NCI-H1048 (cell line): Measurements from ENCODE around the gene IVNS1ABP.
"Not testable (repeated sequence)": the region's sequence is repeated elsewhere in the genome, so short reads cannot be mapped to it uniquely, and the experiment has no call there.

Experiments
- DNase-seq: peaks from one replicate; lab custom pipeline; 2025; lab: John Stamatoyannopoulos, UW

The IVNS1ABP gene

DNA sequence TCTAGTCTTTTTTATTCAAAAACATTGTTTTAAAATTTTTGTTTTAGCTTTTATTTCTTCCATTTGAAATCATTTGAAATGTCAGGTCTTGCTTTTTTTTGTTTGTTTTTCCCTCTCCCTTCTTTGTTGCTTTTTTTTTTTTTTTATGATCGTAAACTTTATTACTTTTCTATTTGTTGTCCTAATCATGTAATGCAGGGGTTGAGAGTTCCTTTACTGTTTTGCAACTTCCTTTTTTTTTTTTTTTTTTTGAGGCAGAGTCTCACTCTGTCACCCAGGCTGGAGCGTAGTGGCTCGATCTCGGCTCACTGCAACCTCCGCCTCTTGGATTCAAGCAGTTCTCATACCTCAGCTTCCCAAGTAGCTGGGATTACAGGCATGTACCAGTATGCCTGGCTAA lies 24.8 kb downstream of the IVNS1ABP start:
- no peak for DNase-seq

DNA sequence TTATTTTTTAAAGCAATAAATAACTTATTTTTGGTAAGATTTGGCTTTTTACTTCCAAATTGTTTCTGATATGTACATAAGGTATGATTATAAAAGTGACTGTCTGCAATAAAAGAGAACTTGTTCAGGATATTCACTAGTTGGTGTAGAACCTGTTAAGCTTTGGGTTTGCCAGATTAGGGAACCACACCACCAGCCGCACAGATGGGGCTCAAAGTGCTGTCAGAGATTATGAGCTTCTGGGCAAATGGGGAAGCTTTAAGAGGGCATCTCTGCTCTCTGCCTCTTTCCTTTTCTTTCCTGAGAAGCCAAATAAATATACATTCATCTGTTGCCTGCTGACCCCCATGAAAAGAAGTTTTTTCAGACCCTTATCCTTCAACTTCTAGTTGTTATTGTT lies 25.4 kb downstream of the IVNS1ABP start:
- DNase-seq, result no peak

DNA sequence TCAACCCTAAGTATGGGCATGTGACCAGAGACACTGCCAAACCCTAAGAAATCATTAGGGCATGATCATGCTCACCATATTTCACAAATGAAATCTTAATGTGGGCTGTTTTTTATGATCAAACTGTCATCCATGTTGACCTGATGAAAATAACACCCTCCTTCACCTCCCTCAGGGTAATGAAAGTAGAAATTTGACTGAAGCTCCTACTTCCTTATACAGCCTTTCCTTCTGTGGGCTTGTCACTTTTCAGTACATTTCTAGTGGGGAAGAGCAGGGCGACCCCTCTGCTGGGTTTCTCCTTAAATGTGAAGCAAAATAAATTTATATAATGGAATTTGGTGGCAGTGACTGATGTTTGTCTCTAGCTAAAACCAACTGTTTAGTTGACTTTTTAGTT lies 25.9 kb downstream of the IVNS1ABP start:
- no peak for DNase-seq

DNA sequence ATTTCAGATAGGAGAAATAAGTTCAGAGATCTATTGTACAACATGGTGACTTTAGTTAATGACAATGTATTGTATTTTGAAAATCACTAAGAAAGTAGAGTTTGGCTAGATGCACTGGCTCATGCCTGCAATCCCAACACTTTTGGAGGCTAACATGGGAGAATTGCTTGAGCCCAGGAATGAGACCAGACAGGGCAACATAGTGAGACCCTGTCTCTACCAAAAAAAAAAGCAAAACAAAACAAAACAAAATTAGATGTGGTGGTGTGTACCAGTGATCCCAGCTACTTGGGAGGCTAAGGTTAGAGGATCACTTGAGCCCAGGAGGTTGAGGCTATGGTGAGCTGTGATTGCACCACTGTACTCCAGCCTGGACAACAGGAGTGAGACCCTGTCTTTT lies 27.2 kb downstream of the IVNS1ABP start:
- no peak for DNase-seq

DNA sequence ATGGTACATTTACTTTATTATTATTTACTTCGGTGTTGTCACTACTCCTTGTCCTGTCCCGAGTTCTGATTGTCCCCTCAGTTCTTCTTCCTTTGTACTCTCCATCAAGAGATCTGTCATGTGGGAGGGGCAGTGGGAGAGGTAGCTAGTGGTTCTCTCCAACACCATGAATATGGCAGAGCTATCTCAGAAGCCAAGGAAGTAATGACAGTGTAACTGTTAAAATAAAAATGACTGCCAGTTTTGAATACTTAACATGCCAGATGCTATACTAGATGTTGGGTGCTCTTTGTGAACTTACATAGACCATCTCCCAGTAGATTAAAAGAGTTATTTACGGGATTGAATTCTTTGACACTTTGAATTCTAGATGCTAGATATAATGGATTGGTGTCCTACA lies 28.6 kb downstream of the IVNS1ABP start:
- DNase-seq, result no peak

DNA sequence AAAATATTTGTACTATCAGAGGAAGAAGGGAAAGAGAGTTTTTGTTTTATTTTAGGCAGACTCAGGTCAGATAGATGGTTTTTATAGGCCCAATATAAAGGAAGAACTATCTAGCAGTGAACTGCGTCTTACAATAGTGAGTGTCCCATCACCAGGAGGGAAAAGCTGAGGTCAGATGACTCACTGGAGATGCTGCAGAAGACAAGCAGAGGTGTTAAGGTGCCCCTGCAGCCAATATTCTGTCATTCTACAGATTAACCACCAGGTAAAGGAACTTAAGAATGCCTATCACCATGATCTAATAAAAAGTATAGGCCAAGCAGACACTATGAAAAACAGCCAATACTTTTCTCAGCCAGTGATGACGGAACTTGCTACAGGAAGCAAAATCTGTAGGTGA lies 29.6 kb downstream of the IVNS1ABP start:
- no peak for DNase-seq

DNA sequence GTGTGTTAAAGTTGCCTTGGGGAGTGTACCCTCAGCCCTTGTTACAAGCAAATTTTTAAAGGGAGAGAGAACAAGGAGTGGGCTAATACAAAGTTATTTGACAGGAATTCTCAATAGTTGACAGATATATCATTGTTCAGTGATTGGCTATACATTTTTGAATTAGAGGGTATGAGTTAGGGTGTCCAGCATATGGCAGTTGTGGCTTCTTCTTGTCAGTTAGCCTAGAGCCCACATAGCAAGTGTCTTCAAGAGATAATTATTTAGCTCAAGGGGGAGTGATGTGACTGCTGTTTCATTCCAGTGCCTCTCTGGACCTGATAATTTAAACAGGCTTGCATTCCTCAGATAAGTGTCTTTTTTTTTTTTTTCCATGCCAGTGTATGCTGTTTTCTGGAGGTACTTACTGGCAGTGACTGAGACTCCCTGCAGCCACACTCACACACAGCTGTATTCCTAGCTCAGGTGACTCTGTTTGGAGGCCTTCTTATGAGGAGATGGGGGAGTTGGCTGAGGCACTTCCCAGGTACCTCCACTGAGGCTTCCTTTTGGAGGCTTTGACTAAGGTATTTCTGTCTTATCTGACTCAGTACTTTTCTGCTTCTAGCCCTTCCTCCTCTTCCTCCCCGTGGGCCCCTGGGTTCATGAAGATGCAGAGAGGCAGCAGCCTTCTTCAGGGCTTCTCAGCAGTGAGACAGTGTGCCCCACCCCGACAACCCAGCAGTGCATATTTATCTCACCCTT lies 32.3 kb downstream of the IVNS1ABP start:
- no peak for DNase-seq

DNA sequence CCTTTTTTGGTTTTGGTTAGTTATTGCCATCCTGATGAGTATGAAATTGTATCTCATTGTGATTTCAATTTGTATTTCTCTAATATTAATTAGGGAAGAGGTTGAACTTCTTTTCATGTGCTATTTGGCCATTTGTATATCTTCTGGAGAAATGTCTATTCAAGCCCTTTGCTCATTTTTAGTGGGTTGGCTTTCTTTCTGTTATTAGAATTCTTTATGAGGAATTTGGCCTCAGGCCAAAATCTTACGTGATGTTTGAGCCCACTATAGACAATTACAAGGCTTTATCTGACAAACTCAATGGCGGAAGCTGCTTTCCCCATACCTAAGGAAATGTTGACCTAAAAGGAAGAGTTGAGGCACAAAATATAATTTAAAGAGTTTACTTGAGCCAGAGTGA lies 32.9 kb downstream of the IVNS1ABP start:
- no peak for DNase-seq

DNA sequence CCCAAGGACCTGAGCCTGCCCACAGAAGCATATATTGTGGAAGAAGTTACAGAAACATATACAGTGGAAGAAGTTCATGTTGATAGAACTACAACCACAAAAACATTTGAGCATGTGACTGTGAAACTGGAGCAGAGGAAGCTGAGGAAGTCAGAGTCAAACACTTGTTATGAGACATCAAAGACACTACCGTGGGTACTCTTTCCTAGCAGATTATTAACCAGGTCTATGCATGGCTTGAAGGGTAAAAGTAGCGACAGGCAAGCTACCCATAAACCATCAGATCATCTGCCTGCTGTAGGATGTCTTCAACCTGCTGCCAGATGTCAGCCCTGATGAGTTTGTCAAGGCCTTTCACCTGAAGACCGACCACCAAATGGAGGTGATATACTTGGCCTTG lies 35.8 kb downstream of the IVNS1ABP start:
- no peak for DNase-seq

DNA sequence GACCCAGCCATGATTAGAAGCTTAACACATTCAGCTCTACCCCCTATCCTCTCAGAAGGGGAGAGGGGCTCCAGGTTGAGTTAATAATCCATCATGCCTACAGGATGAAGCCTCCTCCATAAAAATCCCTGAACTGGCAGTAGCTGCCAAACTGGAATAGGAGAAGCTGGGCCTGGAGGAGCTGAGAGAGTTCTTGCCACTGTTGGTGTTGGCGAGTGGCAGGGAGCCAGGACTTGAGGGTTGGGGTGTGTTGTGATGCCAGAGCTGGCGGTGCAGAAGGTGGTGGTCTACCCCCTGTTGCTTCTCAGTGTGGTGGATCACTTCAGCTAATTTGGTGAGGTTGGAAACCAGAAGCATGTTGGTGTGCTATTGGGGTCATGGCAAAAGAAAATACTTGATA lies 36.5 kb downstream of the IVNS1ABP start:
- DNase-seq, result no peak

DNA sequence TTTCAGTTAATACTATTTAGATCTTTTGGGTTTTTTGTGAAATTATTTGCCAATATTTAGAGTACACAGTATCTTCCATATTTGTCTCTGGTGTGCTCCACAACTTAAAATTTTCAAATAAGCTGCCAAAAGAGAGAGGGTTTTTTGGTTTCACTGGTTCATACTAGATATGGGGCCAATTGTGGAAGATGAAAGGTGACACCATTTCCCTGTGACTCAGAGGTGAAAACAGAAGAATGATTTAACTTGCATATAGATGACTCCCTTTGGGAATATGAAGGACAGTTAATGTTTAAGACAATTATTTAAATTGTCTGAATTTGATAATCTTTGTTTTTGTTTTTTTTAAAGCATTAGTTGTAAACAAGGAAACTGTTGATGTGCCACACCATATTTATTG lies 37.5 kb downstream of the IVNS1ABP start:
- no peak for DNase-seq

DNA sequence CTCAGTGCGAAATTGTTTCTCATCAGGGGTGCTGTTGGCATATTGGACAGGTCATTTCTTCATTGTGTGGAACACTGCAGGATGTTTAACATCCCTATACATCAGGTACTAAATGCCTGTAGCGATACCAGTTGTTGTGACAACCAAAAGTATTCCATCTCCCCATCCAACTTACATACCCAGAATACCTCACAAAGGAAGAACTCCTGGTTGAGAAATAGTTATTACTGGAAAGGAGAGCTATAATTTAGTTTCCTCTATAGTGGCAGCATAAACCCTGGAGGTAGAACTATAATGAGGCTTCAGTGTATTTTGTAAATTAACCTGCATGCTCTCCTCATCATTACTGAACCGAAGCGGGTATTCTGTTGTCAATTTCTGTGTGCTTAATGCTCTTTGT lies 45.1 kb downstream of the IVNS1ABP start:
- DNase-seq, result no peak

DNA sequence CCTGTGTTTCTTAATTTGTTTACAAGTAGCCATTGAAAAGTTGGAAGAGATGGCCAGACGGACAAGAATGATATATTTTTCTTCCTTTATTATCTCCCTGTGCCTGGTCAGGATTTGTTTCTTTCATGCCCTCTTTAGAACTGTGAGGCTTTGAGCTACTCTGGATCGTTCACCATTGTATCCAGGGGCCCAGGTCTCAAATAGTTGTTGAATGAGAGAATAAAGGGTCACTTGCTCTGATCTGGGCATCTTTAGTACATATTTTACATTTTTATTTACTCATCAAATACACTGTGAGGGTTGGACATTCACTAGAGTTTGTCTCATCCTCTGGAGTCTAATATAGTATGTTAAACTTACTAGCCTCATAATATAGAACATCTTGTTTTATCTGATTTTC lies 48.7 kb downstream of the IVNS1ABP start:
- no peak for DNase-seq

DNA sequence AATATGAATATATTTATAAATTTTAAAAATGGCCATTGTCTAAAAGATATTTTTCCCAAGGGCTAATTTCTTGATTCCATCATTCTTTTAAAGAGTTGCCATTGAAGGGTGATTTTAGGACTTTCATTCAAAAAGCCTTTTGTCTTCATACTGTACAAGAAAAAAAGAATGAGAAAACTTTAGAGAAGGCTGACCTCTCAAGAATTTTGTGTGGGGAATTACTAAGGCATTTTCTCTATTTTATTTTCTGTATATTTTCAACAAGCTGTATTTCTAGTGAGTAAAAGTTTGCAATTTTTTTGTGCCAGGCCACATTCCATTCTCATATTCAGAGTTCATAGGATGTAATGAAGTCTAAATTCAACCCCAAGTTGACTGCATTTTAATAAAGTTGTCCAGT lies 49.3 kb downstream of the IVNS1ABP start:
- no peak for DNase-seq

DNA sequence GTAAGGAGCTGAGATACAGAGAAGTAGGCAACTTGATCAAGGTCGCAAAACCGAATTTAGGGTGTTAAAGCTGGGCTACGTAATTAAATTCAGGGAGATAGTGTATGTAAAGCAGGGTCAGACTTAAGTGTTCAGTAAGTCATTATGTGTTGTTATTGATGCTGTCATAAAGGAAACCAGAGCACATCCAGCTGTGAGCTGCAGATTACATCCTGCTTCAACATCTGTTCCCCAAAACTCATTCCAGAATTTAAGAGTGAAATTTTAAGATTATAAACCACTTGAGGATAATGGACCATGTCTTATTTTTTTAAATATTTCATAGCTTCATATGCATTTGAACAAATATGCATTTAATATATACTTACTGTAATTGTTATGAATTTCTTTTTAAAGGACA lies 49.7 kb downstream of the IVNS1ABP start:
- no peak for DNase-seq

DNA sequence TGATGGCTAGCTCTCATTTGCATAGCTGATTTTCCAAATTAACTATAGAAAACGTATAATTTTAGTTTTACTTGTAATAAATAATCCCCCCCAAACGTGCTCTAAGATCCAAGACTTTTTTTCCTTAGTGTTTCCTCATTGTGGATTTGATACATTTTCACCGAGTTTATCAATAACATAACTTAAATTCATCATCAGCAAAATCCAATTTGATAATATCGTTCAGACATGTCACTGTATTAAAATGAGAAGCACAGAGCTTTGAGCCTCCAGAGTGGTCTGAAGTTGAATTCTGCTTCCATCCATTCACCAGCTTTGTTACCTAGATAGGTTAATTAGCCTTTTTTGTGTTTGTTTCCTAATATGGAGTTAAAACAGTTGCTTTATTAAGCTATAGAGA lies 51.7 kb downstream of the IVNS1ABP start:
- no peak for DNase-seq

DNA sequence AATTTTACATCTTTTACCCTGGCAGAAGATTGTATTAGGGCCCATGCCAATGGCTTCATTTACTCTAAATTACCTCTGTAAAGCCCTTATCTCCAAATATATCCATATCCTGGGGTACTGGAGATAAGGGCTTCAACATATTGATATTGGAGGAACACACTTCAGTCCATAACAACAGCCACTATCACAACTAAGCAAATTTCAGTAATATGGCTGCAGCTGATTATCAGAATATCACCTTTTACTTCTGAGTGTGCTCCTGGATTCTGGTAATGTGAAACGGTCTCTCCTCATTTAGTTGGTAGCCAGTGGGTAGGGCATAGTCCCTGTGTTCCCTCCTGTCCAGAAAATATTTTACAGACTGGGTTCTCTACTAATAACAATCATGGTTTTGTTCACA lies 53.3 kb downstream of the IVNS1ABP start:
- DNase-seq, result no peak

DNA sequence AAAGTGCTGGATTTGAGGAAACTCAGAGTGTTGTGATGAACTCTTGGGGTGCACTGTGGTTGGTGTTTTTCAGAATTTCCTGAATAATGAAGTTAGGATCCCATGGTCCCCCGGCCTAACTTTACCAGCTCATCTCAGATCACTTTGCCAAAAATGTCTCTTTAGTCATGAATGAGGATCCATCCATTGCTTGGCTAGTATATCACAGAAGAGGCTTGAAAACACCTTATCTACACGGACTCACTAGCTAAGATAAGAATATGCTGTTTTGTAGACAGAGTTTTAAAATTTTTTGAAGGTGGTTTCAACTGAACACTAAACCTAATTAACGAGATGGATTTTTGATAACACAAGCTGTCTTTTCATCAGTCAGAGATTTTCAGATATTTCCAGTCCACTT lies 53.8 kb downstream of the IVNS1ABP start:
- no peak for DNase-seq

DNA sequence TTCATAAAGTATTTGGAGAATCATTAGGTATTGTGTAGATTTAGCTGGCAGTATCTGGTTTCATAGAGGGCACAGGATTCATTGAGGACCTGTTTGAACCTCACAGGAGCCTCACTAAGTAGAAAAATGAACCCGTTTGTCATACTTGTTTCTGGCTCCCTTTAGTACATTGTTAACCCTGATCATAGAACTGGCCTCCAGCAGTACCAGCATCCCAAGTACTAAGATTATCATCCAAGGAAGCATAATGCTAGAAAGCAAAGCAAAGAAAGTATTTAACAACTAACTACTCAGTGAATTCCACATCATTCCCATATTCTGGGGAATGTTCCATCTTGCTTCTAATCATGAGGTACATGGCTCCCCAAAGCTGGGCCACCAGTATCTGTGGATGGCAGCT lies 54.9 kb downstream of the IVNS1ABP start:
- DNase-seq, result no peak

DNA sequence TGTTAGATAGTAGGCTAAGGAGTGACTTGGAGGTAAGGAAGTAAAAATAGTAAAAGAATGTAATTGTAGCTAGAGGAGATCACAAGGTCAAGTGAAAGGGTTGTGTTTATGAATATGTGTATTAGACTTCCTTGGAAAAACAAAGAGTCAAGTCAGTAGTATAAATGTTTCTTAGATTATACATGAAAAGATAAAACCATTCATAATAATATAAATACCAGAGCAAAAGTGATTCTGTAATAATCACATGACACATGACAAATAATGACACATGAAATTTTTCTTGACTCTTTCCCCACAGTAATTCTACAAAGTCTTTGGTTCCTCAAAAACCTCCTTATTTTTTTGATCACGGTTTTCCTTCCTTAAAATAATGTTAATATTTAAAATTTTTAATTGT lies 56.4 kb downstream of the IVNS1ABP start:
- DNase-seq, result no peak

DNA sequence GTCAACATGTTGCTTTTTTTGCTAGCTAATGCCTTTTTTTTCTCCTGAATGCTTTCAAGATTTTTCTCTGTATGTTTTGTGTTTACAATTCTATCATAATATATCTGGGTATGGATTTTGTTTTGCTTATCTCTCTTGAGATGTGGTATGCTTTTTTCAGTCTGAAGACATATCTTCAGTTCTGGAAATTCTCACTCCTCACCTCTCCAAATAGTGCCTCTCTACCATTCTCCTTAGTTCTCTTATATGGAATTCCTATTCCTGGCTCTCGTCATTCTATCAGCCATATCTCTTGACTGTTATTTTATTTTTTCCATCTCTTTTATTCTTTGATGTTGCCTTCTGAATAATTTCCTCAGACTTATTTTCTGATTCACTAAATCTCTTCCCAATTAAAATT lies 58.4 kb downstream of the IVNS1ABP start:
- no peak for DNase-seq

DNA sequence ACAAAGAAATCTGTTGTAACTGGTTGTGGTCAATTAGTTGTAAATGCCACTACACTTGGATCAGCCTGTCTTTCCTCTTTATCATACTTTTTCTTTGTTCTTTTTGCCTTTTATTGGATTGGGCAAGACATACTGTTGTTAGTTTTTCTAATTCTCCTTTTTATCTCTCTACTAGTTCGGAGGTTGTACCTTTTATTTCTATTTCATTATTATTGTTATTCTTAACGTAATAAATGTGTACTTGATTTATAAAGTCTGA lies 59.2 kb downstream of the IVNS1ABP start:
- peak; percentile 30 for DNase-seq

DNA sequence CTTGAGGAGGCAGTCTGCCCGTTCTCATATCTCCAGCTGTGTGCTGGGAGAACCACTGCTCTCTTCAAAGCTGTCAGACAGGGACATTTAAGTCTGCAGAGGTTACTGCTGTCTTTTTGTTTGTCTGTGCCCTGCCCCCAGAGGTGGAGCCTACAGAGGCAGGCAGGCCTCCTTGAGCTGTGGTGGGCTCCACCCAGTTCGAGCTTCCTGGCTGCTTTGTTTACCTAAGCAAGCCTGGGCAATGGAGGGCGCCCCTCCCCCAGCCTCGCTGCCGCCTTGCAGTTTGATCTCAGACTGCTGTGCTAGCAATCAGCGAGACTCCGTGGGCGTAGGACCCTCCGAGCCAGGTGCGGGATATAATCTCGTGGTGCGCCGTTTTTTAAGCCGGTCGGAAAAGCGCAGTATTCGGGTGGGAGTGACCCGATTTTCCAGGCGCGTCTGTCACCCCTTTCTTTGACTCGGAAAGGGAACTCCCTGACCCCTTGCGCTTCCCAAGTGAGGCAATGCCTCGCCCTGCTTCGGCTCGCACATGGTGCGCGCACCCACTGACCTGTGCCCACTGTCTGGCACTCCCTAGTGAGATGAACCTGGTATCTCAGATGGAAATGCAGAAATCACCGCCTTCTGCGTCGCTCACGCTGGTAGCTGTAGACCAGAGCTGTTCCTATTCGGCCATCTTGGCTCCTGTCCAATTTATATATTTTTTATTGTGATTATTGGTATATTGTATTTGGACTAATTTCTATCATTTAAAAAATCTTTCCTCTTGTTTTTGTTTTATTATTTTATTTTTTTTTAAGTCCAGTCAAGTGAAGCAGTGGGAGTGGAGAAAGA lies 59.7 kb downstream of the IVNS1ABP start:
- DNase-seq, result not testable (repeated sequence)

DNA sequence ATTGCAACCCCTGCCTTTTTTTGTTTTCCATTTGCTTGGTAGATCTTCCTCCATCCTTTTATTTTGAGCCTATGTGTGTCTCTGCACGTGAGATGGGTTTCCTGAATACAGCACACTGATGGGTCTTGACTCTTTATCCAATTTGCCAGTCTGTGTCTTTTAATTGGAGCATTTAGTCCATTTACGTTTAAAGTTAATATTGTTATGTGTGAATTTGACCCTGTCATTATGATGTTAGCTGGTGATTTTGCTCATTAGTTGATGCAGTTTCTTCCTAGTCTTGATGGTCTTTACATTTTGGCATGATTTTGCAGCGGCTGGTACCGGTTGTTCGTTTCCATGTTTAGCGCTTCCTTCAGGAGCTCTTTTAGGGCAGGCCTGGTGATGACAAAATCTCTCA lies 61.4 kb downstream of the IVNS1ABP start:
- not testable (repeated sequence) for DNase-seq
